ENCODE results near the gene UNC45A. TPM values are rescaled to one million over a fixed set of nuclear protein-coding genes. Genes with fewer than 3 reads are reported as not detected.

The UNC45A gene
- total RNA-seq, 1 donor from 2014 or later = 30.3 TPM

DNA sequence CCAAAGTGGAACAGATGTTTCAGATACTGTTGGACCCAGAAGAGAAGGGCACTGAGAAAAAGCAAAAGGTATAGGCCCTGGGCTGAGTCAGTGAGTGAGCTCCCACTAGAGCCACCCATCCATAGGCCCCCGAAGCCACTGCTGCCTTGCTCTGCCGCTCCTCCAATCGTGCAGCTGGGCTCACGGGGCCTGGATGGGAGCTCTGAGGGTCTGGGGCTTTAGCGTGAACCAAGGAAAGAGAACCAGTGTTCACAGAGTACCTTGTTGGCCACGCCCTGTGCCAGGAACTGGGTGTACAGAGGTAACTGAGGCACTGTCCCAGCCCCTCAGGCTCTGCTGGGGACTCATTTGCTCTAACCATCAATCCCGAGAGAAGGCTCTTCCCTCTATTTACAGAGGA is 4.7 kb downstream of the UNC45A start:
- H3K4me1 ChIP-seq (ENCODE audit: control insufficient read depth in 3 of 3, insufficient read depth in 3 of 3, low read length in 3 of 3) = peaks cover 11 to 13% (median 13%) of the 10 kb centered on the region in 3 donors
- H3K36me3 ChIP-seq (ENCODE audit: control insufficient read depth in 3 of 3, insufficient read depth in 3 of 3, low read length in 3 of 3) = peaks cover 58 to 68% (median 61%) of the 10 kb centered on the region in 3 donors
- no peaks in the 10 kb centered on the region for H3K9me3 ChIP-seq (ENCODE audit: control insufficient read depth in 3 of 3, low read length in 3 of 3)

DNA sequence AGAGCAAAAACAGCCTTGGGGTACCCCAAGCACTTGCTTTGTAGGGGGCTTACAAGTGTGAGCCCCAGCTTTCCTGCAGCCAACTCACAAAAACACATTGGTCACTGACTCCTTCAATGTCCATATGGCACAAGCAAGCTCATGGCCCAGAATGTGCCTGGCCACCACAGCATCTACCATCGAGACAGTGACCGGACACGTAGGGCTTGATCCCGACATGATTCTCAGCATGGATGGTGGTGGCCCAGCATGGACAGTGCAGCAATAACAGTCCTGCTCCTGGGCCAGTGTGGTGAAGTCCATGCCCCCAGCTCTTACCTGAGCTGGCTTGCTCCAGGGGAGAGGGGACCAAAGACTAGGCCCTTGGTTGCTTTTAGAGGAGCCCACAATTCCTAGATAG is 6.0 kb downstream of the UNC45A start:
- Histone ChIP-seq H3K9ac (ENCODE audit: low read depth in 1 of 3, low read length in 3 of 3) (no peak overlapping the region), H3K4me3 (ENCODE audit: low read length in 3 of 3) (no peak overlapping the region), H3K9me3 (ENCODE audit: control insufficient read depth in 3 of 3, low read length in 3 of 3) (no peaks in the 10 kb centered on the region), H3K36me3 (ENCODE audit: control insufficient read depth in 3 of 3, insufficient read depth in 3 of 3, low read length in 3 of 3) (peaks cover 63 to 69% (median 65%) of the 10 kb centered on the region in 3 donors), H3K27ac (ENCODE audit: low read depth, low read length) (no peak overlapping the region), H3K4me1 (ENCODE audit: control insufficient read depth in 3 of 3, insufficient read depth in 3 of 3, low read length in 3 of 3) (peaks cover 5 to 6% (median 5%) of the 10 kb centered on the region in 3 donors), H3K27me3 (ENCODE audit: control insufficient read depth in 3 of 3, insufficient read depth in 3 of 3, low read length in 3 of 3) (no peaks in the 10 kb centered on the region)

More for the DNA sequence above, 4.7 kb downstream of the UNC45A start:
- no peak overlapping the region for H3K27ac ChIP-seq (ENCODE audit: low read depth, low read length)
- H3K27me3 ChIP-seq (ENCODE audit: control insufficient read depth in 3 of 3, insufficient read depth in 3 of 3, low read length in 3 of 3) = no peaks in the 10 kb centered on the region
- no peak overlapping the region for H3K4me3 ChIP-seq (ENCODE audit: low read length in 3 of 3)
- H3K9ac ChIP-seq (ENCODE audit: low read depth in 1 of 3, low read length in 3 of 3) = no peak overlapping the region

DNA sequence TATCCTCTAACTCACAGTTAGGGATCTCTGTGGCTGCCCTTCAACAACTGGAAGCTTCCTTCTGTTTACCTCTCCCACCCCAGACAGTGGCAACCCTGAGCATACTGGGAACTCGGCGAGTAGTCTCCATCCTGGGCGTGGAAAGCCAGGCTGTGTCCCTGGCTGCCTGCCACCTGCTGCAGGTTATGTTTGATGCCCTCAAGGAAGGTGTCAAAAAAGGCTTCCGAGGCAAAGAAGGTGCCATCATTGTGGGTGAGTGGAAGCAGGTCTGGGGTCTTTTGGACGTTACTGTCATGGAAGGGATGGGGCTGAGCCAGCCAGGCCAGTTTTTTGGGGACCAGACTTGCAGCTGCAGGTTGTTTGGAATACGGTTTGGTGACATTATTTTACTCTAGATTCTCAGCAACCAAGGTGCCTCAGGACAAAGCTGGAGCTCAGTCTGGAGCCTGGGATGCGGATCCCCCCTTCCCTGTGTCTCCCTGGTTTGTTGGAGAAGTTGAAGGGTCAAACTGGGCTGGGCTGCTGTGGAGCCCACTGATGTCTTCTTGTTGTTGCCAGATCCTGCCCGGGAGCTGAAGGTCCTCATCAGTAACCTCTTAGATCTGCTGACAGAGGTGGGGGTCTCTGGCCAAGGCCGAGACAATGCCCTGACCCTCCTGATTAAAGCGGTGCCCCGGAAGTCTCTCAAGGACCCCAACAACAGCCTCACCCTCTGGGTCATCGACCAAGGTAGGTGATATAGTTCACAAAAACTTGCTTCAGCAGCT is 7.5 kb downstream of the UNC45A start:
- no peaks in the 10 kb centered on the region for H3K27me3 ChIP-seq (ENCODE audit: control insufficient read depth in 3 of 3, insufficient read depth in 3 of 3, low read length in 3 of 3)
- no peak overlapping the region for H3K4me3 ChIP-seq (ENCODE audit: low read length in 3 of 3)
- H3K36me3 ChIP-seq (ENCODE audit: control insufficient read depth in 3 of 3, insufficient read depth in 3 of 3, low read length in 3 of 3) = peaks cover 67 to 71% (median 70%) of the 10 kb centered on the region in 3 donors
- H3K27ac ChIP-seq (ENCODE audit: low read depth, low read length) = no peak overlapping the region
- H3K4me1 ChIP-seq (ENCODE audit: control insufficient read depth in 3 of 3, insufficient read depth in 3 of 3, low read length in 3 of 3) = no peaks in the 10 kb centered on the region
- H3K9ac ChIP-seq (ENCODE audit: low read depth in 1 of 3, low read length in 3 of 3) = no peak overlapping the region
- H3K9me3 ChIP-seq (ENCODE audit: control insufficient read depth in 3 of 3, low read length in 3 of 3) = no peaks in the 10 kb centered on the region

DNA sequence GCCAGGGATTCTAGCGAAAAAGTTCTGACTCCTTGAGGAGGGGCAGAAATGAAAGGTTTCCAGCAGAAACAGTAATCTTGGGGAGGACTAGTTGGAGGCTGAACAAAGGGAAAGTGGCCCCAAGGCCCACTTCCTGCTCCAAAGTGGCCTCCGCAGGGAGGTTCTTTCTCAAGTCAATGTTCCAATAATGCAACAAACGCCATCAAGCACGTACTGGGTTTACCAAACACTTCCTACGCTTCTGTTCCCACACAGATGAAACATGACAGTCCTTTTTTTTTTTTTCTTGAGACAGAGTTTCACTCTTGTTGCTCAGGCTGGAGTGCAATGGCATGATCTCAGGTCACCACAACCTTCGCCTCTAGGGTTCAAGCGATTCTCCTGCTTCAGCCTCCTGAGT is 10.0 kb downstream of the UNC45A start:
- H3K9me3 ChIP-seq (ENCODE audit: control insufficient read depth in 3 of 3, low read length in 3 of 3) = no peaks in the 10 kb centered on the region
- no peaks in the 10 kb centered on the region for H3K4me1 ChIP-seq (ENCODE audit: control insufficient read depth in 3 of 3, insufficient read depth in 3 of 3, low read length in 3 of 3)
- H3K27me3 ChIP-seq (ENCODE audit: control insufficient read depth in 3 of 3, insufficient read depth in 3 of 3, low read length in 3 of 3) = no peaks in the 10 kb centered on the region
- H3K4me3 ChIP-seq (ENCODE audit: low read length in 3 of 3) = no peak overlapping the region
- H3K36me3 ChIP-seq (ENCODE audit: control insufficient read depth in 3 of 3, insufficient read depth in 3 of 3, low read length in 3 of 3) = peaks cover 73 to 80% (median 74%) of the 10 kb centered on the region in 3 donors
- H3K27ac ChIP-seq (ENCODE audit: low read depth, low read length) = no peak overlapping the region
- H3K9ac ChIP-seq (ENCODE audit: low read depth in 1 of 3, low read length in 3 of 3) = no peak overlapping the region

DNA sequence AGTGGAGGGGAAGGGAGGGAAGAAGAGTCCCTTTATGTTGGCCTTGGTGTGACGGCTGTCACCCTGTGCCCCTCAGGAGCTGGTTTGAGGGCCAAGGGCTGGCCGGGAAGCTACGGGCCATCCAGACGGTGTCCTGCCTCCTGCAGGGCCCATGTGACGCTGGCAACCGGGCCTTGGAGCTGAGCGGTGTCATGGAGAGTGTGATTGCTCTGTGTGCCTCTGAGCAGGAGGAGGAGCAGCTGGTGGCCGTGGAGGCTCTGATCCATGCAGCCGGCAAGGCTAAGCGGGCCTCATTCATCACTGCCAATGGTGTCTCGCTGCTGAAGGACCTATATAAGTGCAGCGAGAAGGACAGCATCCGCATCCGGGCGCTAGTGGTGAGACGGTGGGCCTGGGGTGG is 11.5 kb downstream of the UNC45A start:
- H3K36me3 ChIP-seq (ENCODE audit: control insufficient read depth in 3 of 3, insufficient read depth in 3 of 3, low read length in 3 of 3) = peaks cover 71 to 80% (median 75%) of the 10 kb centered on the region in 3 donors
- no peak overlapping the region for H3K27ac ChIP-seq (ENCODE audit: low read depth, low read length)
- H3K9ac ChIP-seq (ENCODE audit: low read depth in 1 of 3, low read length in 3 of 3) = no peak overlapping the region
- no peaks in the 10 kb centered on the region for H3K9me3 ChIP-seq (ENCODE audit: control insufficient read depth in 3 of 3, low read length in 3 of 3)
- no peak overlapping the region for H3K4me3 ChIP-seq (ENCODE audit: low read length in 3 of 3)
- H3K27me3 ChIP-seq (ENCODE audit: control insufficient read depth in 3 of 3, insufficient read depth in 3 of 3, low read length in 3 of 3) = no peaks in the 10 kb centered on the region
- no peaks in the 10 kb centered on the region for H3K4me1 ChIP-seq (ENCODE audit: control insufficient read depth in 3 of 3, insufficient read depth in 3 of 3, low read length in 3 of 3)

GRCh38 chr15:90946941-90947576 is 12.0 kb downstream of the UNC45A start:
- Histone ChIP-seq H3K27me3 (ENCODE audit: control insufficient read depth in 3 of 3, insufficient read depth in 3 of 3, low read length in 3 of 3) (no peaks in the 10 kb centered on the region), H3K9me3 (ENCODE audit: control insufficient read depth in 3 of 3, low read length in 3 of 3) (no peaks in the 10 kb centered on the region), H3K27ac (ENCODE audit: low read depth, low read length) (no peak overlapping the region), H3K4me1 (ENCODE audit: control insufficient read depth in 3 of 3, insufficient read depth in 3 of 3, low read length in 3 of 3) (no peaks in the 10 kb centered on the region), H3K4me3 (ENCODE audit: low read length in 3 of 3) (no peak overlapping the region), H3K9ac (ENCODE audit: low read depth in 1 of 3, low read length in 3 of 3) (no peak overlapping the region), H3K36me3 (ENCODE audit: control insufficient read depth in 3 of 3, insufficient read depth in 3 of 3, low read length in 3 of 3) (peaks cover 73 to 81% (median 78%) of the 10 kb centered on the region in 3 donors)

GRCh38 chr15:90947577-90948357 is 12.7 kb downstream of the UNC45A start:
- Histone ChIP-seq H3K27ac (ENCODE audit: low read depth, low read length) (no peak overlapping the region), H3K4me1 (ENCODE audit: control insufficient read depth in 3 of 3, insufficient read depth in 3 of 3, low read length in 3 of 3) (no peaks in the 10 kb centered on the region), H3K27me3 (ENCODE audit: control insufficient read depth in 3 of 3, insufficient read depth in 3 of 3, low read length in 3 of 3) (no peaks in the 10 kb centered on the region), H3K4me3 (ENCODE audit: low read length in 3 of 3) (no peak overlapping the region), H3K36me3 (ENCODE audit: control insufficient read depth in 3 of 3, insufficient read depth in 3 of 3, low read length in 3 of 3) (peaks cover 68 to 76% (median 74%) of the 10 kb centered on the region in 3 donors), H3K9ac (ENCODE audit: low read depth in 1 of 3, low read length in 3 of 3) (no peak overlapping the region), H3K9me3 (ENCODE audit: control insufficient read depth in 3 of 3, low read length in 3 of 3) (no peaks in the 10 kb centered on the region)

- Histone ChIP-seq H3K4me3 (ENCODE audit: low read length in 3 of 3) (no peak overlapping the region), H3K27ac (ENCODE audit: low read depth, low read length) (no peak overlapping the region), H3K9me3 (ENCODE audit: control insufficient read depth in 3 of 3, low read length in 3 of 3) (no peaks in the 10 kb centered on the region), H3K36me3 (ENCODE audit: control insufficient read depth in 3 of 3, insufficient read depth in 3 of 3, low read length in 3 of 3) (peaks cover 68 to 76% (median 74%) of the 10 kb centered on the region in 3 donors), H3K27me3 (ENCODE audit: control insufficient read depth in 3 of 3, insufficient read depth in 3 of 3, low read length in 3 of 3) (no peaks in the 10 kb centered on the region), H3K4me1 (ENCODE audit: control insufficient read depth in 3 of 3, insufficient read depth in 3 of 3, low read length in 3 of 3) (no peaks in the 10 kb centered on the region), H3K9ac (ENCODE audit: low read depth in 1 of 3, low read length in 3 of 3) (no peak overlapping the region)
These were observed 13.4 kb downstream of the UNC45A start for GRCh38 chr15:90948506-90948905.

- no peak overlapping the region for H3K27ac ChIP-seq (ENCODE audit: low read depth, low read length)
- H3K36me3 ChIP-seq (ENCODE audit: control insufficient read depth in 3 of 3, insufficient read depth in 3 of 3, low read length in 3 of 3) = peaks cover 61 to 67% (median 63%) of the 10 kb centered on the region in 3 donors
- H3K27me3 ChIP-seq (ENCODE audit: control insufficient read depth in 3 of 3, insufficient read depth in 3 of 3, low read length in 3 of 3) = no peaks in the 10 kb centered on the region
- no peak overlapping the region for H3K4me3 ChIP-seq (ENCODE audit: low read length in 3 of 3)
- H3K9me3 ChIP-seq (ENCODE audit: control insufficient read depth in 3 of 3, low read length in 3 of 3) = no peaks in the 10 kb centered on the region
- H3K4me1 ChIP-seq (ENCODE audit: control insufficient read depth in 3 of 3, insufficient read depth in 3 of 3, low read length in 3 of 3) = peaks cover under 1 to 8% (median 3%) of the 10 kb centered on the region in 3 donors
- no peak overlapping the region for H3K9ac ChIP-seq (ENCODE audit: low read depth in 1 of 3, low read length in 3 of 3)
These were observed 15.0 kb downstream of the UNC45A start for GRCh38 chr15:90949979-90950675.

Measured in skeletal muscle tissue (tissue), 4 donors.